ENCODE results near the gene RHBDL2. TPM values are rescaled to one million over a fixed set of nuclear protein-coding genes. Genes with fewer than 3 reads are reported as not detected.

RHBDL2 gene
- total RNA-seq, 1 experiment from 2014 or later: 36.9 TPM

DNA sequence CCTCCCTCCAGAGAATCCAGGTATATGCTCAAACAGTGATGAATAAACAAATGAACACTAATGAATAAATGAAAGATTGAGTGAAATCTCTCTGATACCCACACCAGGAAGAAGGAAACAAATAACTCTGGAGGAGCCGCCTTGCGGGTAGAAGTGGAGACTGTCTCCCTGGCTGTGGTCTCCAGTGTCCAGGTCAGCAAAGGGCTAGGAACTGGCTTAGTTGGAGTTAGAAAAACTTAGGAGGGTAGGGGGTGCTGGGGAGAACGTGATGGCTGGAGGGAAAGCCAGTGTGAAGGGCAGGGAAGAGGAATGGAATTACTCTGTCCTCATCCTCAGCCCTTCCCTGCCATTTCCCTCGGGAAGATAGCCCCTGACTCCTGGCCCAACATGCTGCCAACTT, 537 bp downstream of the RHBDL2 start:
- Histone ChIP-seq H3K9me2 (ENCODE audit: insufficient read depth) (no peaks in the 10 kb centered on the region), H3K79me2 (ENCODE audit: low read depth) (no peaks in the 10 kb centered on the region), H3K4me1 (replicated peaks; ENCODE audit: insufficient read depth) (peaks cover 5% of the 10 kb centered on the region; the same call in 1 of the 2 replicates), H3K9me3 (ENCODE audit: insufficient read depth, low read depth) (no peaks in the 10 kb centered on the region), H3K27ac (no peak overlapping the region), H2AFZ (peak overlapping the region; percentile 81), H4K20me1 (ENCODE audit: insufficient read depth) (no peaks in the 10 kb centered on the region), H3K36me3 (ENCODE audit: low read depth) (no peaks in the 10 kb centered on the region), H3F3A (ENCODE audit: insufficient read depth, low read depth) (no peaks in the 10 kb centered on the region), H3K4me2 (peak overlapping the region; percentile 88), H3K4me3 (peak overlapping the region; percentile 66), H3K27me3 (ENCODE audit: insufficient read depth, low read depth) (no peaks in the 10 kb centered on the region)
- no peak for TF ChIP-seq EZH2 (IDR thresholded peaks at IDR 0.05; ENCODE audit: low read depth)
- TF ChIP-seq, protein P1, sequence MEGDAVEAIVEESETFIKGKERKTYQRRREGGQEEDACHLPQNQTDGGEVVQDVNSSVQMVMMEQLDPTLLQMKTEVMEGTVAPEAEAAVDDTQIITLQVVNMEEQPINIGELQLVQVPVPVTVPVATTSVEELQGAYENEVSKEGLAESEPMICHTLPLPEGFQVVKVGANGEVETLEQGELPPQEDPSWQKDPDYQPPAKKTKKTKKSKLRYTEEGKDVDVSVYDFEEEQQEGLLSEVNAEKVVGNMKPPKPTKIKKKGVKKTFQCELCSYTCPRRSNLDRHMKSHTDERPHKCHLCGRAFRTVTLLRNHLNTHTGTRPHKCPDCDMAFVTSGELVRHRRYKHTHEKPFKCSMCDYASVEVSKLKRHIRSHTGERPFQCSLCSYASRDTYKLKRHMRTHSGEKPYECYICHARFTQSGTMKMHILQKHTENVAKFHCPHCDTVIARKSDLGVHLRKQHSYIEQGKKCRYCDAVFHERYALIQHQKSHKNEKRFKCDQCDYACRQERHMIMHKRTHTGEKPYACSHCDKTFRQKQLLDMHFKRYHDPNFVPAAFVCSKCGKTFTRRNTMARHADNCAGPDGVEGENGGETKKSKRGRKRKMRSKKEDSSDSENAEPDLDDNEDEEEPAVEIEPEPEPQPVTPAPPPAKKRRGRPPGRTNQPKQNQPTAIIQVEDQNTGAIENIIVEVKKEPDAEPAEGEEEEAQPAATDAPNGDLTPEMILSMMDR (conservative IDR thresholded peaks at IDR 0.05): no peak
- ChIA-PET POLR2A (ENCODE audit: unreplicated experiment) (interaction anchor here (0.6 to 0.7 kb wide), 3 partner anchors 12 to 272 kb away, joined by 3 to 19 read pairs (median 5); partner anchors contain the start of gene NDUFS5), CTCF (interaction anchor here (0.6 kb wide), 1 partner anchor 228 kb away, joined by 3 read pairs; no protein-coding TSS in a partner anchor)
- BruUV-seq (replicated peaks): no TSS peak
- intact Hi-C loops (cut with micrococcal nuclease; ENCODE audit: unreplicated experiment): loop anchor here (1.0 to 2.0 kb wide), 2 partner anchors 18 to 49 kb away; no protein-coding TSS in a partner anchor
- peak; percentile 39 to 43 for DNase-seq

DNA sequence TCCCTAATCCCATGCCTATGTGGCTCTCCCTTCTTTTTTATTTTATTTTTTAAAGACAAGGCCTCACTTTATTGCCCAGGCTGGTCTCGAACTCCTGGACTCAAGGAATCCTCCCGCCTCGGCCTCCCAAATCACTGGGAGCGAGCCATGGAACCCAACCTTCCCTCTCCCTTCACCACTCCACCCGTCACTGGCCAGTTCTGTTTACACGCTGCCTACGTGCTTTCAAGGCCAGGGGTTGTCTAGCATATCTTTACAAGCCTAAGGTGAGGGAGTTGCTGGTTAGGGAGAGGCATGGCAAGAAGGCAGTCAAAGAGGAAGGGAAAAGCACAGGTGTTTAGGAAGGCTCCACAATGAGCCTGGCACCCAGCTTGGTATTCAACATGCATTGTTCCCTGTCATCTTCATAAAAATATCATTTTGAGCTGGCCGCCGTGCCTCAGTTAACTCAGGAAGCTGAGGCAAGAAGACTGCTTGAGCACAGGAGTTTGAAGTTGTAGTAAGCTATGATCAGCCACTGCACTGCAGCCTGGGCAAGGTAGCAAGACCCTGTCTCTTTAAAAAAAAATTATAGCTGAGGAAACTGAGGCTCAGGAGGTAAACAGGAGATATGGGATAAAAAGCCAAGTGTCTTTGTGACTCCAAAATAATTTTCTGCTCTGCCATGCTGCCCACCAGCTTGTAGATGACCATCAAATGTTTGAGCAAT, 1.1 kb downstream of the RHBDL2 start:
- no peak overlapping the region for H3K27ac ChIP-seq

DNA sequence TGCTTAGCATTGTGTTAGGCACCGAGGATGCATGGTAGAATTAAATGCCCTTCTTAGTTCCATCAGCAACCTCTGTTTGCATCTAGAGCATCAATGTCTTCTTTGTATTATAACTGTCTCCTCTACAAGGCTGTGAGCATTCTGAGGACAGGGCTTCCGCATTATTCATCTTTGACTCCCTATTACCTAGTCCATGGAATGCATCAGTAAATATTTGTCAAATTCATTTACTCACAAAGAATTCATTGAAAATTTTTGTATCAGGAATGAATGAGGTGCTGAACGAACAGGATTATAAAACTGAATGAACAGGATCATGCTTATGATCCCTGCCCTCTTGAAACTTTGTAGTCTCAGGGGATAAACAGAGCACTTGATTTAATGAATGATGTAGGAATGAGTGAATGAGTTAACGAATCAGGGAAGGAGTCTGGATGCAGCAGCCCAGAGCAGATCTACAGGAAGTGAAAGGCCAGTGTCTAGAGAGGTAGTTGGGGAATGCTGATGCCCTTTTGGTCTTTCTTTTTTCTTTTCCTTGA, 2.8 kb downstream of the RHBDL2 start:
- no TSS peak for BruUV-seq (replicated peaks)
- Histone ChIP-seq H3K4me2 (no peak overlapping the region), H4K20me1 (ENCODE audit: insufficient read depth) (no peaks in the 10 kb centered on the region), H3K4me1 (replicated peaks; ENCODE audit: insufficient read depth) (peaks cover 5% of the 10 kb centered on the region; the same call in 1 of the 2 replicates), H3K9me3 (ENCODE audit: insufficient read depth, low read depth) (no peaks in the 10 kb centered on the region), H3K36me3 (ENCODE audit: low read depth) (no peaks in the 10 kb centered on the region), H2AFZ (no peak overlapping the region), H3F3A (ENCODE audit: insufficient read depth, low read depth) (no peaks in the 10 kb centered on the region), H3K4me3 (no peak overlapping the region), H3K79me2 (ENCODE audit: low read depth) (no peaks in the 10 kb centered on the region), H3K27ac (no peak overlapping the region), H3K9me2 (ENCODE audit: insufficient read depth) (no peaks in the 10 kb centered on the region), H3K27me3 (ENCODE audit: insufficient read depth, low read depth) (no peaks in the 10 kb centered on the region)
- ChIA-PET POLR2A (ENCODE audit: unreplicated experiment) (interaction anchor here (0.6 kb wide), 1 partner anchor 88 kb away, joined by 8 read pairs; no protein-coding TSS in a partner anchor), CTCF (no interaction called here)
- no peak for DNase-seq
- intact Hi-C loops (cut with micrococcal nuclease; ENCODE audit: unreplicated experiment): no loop called here
- TF ChIP-seq EZH2 (IDR thresholded peaks at IDR 0.05; ENCODE audit: low read depth): no peak

More for the DNA sequence above, 1.1 kb downstream of the RHBDL2 start:
- Histone ChIP-seq H3K27me3 (ENCODE audit: insufficient read depth, low read depth) (no peaks in the 10 kb centered on the region), H4K20me1 (ENCODE audit: insufficient read depth) (no peaks in the 10 kb centered on the region), H3K79me2 (ENCODE audit: low read depth) (no peaks in the 10 kb centered on the region), H3K36me3 (ENCODE audit: low read depth) (no peaks in the 10 kb centered on the region), H3K9me2 (ENCODE audit: insufficient read depth) (no peaks in the 10 kb centered on the region), H3K4me3 (peak overlapping the region; percentile 66; the same call in 1 of the 2 replicates), H3F3A (ENCODE audit: insufficient read depth, low read depth) (no peaks in the 10 kb centered on the region), H3K4me2 (peak overlapping the region; percentile 88), H2AFZ (no peak overlapping the region), H3K4me1 (replicated peaks; ENCODE audit: insufficient read depth) (peaks cover 5% of the 10 kb centered on the region; the same call in 1 of the 2 replicates), H3K9me3 (ENCODE audit: insufficient read depth, low read depth) (no peaks in the 10 kb centered on the region)
- no peak for DNase-seq
- intact Hi-C loops (cut with micrococcal nuclease; ENCODE audit: unreplicated experiment): loop anchor here (1.0 to 2.0 kb wide), 2 partner anchors 18 to 50 kb away; no protein-coding TSS in a partner anchor
- ChIA-PET CTCF (interaction anchor here (0.6 kb wide), 1 partner anchor 228 kb away, joined by 3 read pairs; no protein-coding TSS in a partner anchor), POLR2A (ENCODE audit: unreplicated experiment) (interaction anchor here (0.6 to 0.7 kb wide), 3 partner anchors 13 to 272 kb away, joined by 3 to 19 read pairs (median 5); partner anchors contain the start of gene NDUFS5)
- TF ChIP-seq EZH2 (IDR thresholded peaks at IDR 0.05; ENCODE audit: low read depth): no peak
- TF ChIP-seq, protein P1 (conservative IDR thresholded peaks at IDR 0.05): no peak
- TSS peak; percentile 38 for BruUV-seq (replicated peaks)
